CD14-positive monocyte (primary cell): ENCODE results near the gene KRTAP2-1. TPM values are rescaled to one million over a fixed set of nuclear protein-coding genes. Genes with fewer than 3 reads are reported as not detected.

Source experiments
- DNase-seq, 3 donors: peaks; one replicate each; pipeline ENCODE4 v3.0.0-alpha.2; 2011 to 2022
- H2AFZ ChIP-seq: 2 replicates; pipeline ENCODE4 v1.6.0; 2012; ENCODE audit warnings: mild to moderate bottlenecking, low read depth, low read length, inconsistent platforms; ENCODE audit not compliant: insufficient read depth, poor library complexity, severe bottlenecking
- H3K27ac ChIP-seq, 2 donors: 1 replicate in 1 of 2; 2 replicates in 1 of 2; pipeline ENCODE4 v1.5.1; 2012 to 2013; ENCODE audit warnings: low read length in 2 of 2, control low read depth in 1 of 2, inconsistent platforms in 1 of 2, low read depth in 1 of 2, mild to moderate bottlenecking in 1 of 2
- H3K27me3 ChIP-seq, 2 donors: one replicate each; pipeline versions ENCODE4 v1.6.0 to v1.6.1; 2011 to 2013; ENCODE audit warnings: low read length in 2 of 2; ENCODE audit not compliant: control insufficient read depth in 2 of 2, insufficient read depth in 2 of 2
- H3K36me3 ChIP-seq, 2 donors: replicated peaks in 1 of 2; 1 replicate in 1 of 2; 2 replicates in 1 of 2; pipeline versions ENCODE4 v1.5.1 to v1.6.1; 2012 to 2013; ENCODE audit warnings: low read length in 2 of 2, control low read depth in 1 of 2, inconsistent platforms in 1 of 2, mild to moderate bottlenecking in 1 of 2; ENCODE audit not compliant: insufficient read depth in 2 of 2, control insufficient read depth in 1 of 2
- H3K4me1 ChIP-seq, 2 donors: 1 replicate in 1 of 2; 2 replicates in 1 of 2; pipeline versions ENCODE4 v1.5.1 to v1.6.1; 2012 to 2013; ENCODE audit warnings: low read length in 2 of 2, control low read depth in 1 of 2, inconsistent platforms in 1 of 2, mild to moderate bottlenecking in 1 of 2, moderate library complexity in 1 of 2; ENCODE audit not compliant: insufficient read depth in 2 of 2, control insufficient read depth in 1 of 2
- H3K4me2 ChIP-seq: replicated peaks from 2 replicates; pipeline ENCODE3; 2012; ENCODE audit warnings: low read length, moderate library complexity, mild to moderate bottlenecking; ENCODE audit not compliant: poor library complexity, severe bottlenecking; ENCODE audit errors: extremely low read depth
- H3K4me3 ChIP-seq, 3 experiments: fragments of 200-600 bp in 1 of 3; sonication (generic) in 1 of 3; replicated peaks in 1 of 3; 1 replicate in 2 of 3; 2 replicates in 1 of 3; pipeline ENCODE4 v1.5.1; 2011 to 2013; ENCODE audit warnings: low read length in 3 of 3, mild to moderate bottlenecking in 3 of 3, control low read depth in 2 of 3, low read depth in 2 of 3, inconsistent platforms in 1 of 3, moderate library complexity in 1 of 3
- H3K79me2 ChIP-seq: 2 replicates; pipeline ENCODE4 v1.6.0; 2012; ENCODE audit warnings: mild to moderate bottlenecking, control low read depth, inconsistent platforms, low read length, moderate library complexity; ENCODE audit not compliant: insufficient read depth
- H3K9ac ChIP-seq: 2 replicates; pipeline ENCODE4 v1.6.0; 2017; ENCODE audit warnings: low read length, mild to moderate bottlenecking; ENCODE audit not compliant: insufficient read depth, poor library complexity, severe bottlenecking
- H3K9me3 ChIP-seq, 2 donors: replicated peaks in 1 of 2; 1 replicate in 1 of 2; 2 replicates in 1 of 2; pipeline versions ENCODE4 v1.5.1 to v1.6.1; 2012 to 2013; ENCODE audit warnings: low read length in 2 of 2, control low read depth in 1 of 2; ENCODE audit not compliant: control insufficient read depth in 1 of 2, insufficient read depth in 1 of 2
- H4K20me1 ChIP-seq: 2 replicates; pipeline ENCODE4 v1.6.0; 2012; ENCODE audit warnings: mild to moderate bottlenecking, low read length, control low read depth, moderate library complexity; ENCODE audit not compliant: insufficient read depth
- H3K27ac Mint-ChIP-seq, 7 donors: one replicate each; pipeline ENCODE4 v1.8.0; 2020; ENCODE audit warnings: mild to moderate bottlenecking in 7 of 7, mixed read lengths in 7 of 7, moderate library complexity in 6 of 7, inconsistent platforms in 2 of 7
- H3K27me3 Mint-ChIP-seq, 3 donors: one replicate each; pipeline ENCODE4 v1.8.0; 2021 to 2022; ENCODE audit warnings: low read depth in 3 of 3, mild to moderate bottlenecking in 3 of 3, mixed read lengths in 3 of 3, moderate library complexity in 3 of 3, inconsistent platforms in 1 of 3
- H3K36me3 Mint-ChIP-seq, 2 donors: one replicate each; pipeline ENCODE4 v1.8.0; 2020; ENCODE audit warnings: mixed read lengths in 2 of 2, inconsistent platforms in 1 of 2, mild to moderate bottlenecking in 1 of 2
- H3K4me1 Mint-ChIP-seq: one replicate; pipeline ENCODE4 v1.8.0; 2020; ENCODE audit warnings: mild to moderate bottlenecking, mixed read lengths
- H3K4me3 Mint-ChIP-seq, 2 donors: one replicate each; pipeline ENCODE4 v1.8.0; 2020; ENCODE audit warnings: mild to moderate bottlenecking in 2 of 2, mixed read lengths in 2 of 2, moderate library complexity in 1 of 2
- H3K9me3 Mint-ChIP-seq, 7 donors: one replicate each; pipeline ENCODE4 v1.8.0; 2020 to 2022; ENCODE audit warnings: mixed read lengths in 7 of 7, mild to moderate bottlenecking in 6 of 7, moderate library complexity in 6 of 7, inconsistent platforms in 2 of 7
- CTCF ChIP-seq: fragments of 200-600 bp; IDR thresholded peaks from one replicate; pipeline ENCODE4 v1.8.0; 2022; ENCODE audit warnings: antibody characterized with exemption, mild to moderate bottlenecking
- WGBS: methylation state at CpG from one replicate; pipeline ENCODE4 v1.1.5; 2013; ENCODE audit warnings: missing lambda C conversion rate; ENCODE audit not compliant: insufficient coverage; 5-methylcytosine and 5-hydroxymethylcytosine counted together
- intact Hi-C, 2 donors: fragments of 100-400 bp; cut with micrococcal nuclease; formaldehyde crosslinking; loops; one replicate each; pipeline versions ENCODE4 v1.15.0 to v1.15.1; 2023
- polyA plus RNA-seq, 3 donors: library from polyadenylated mRNA; depleted of rRNA in 1 of 3; unstranded in 2 of 3; stranded (reverse) in 1 of 3; fragments of 300-500 nt in 2 of 3; fragments of >200 nt in 1 of 3; fragmentation: Illumina TruSeq in 2 of 3; gene quantifications; 1 replicate in 2 of 3; 2 replicates in 1 of 3; pipeline ENCODE4 v1.2.3, GENCODE V29; 2012 to 2021

The KRTAP2-1 gene
- polyA plus RNA-seq, 3 donors: not detected

- no peak overlapping the region for H3K27ac Mint-ChIP-seq
- H3K36me3 ChIP-seq: no peaks in the 10 kb centered on the region
- no peaks in the 10 kb centered on the region for H4K20me1 ChIP-seq
- intact Hi-C loops: no loop called here
- no peak overlapping the region for H3K4me3 ChIP-seq
- H3K4me1 Mint-ChIP-seq: no peaks in the 10 kb centered on the region
- H3K4me2 ChIP-seq: no peak overlapping the region
- DNase-seq: no peak
- no peak overlapping the region for H3K27ac ChIP-seq
- TF ChIP-seq CTCF: no peak
- no peak overlapping the region for H3K4me3 Mint-ChIP-seq
- H3K4me1 ChIP-seq: no peaks in the 10 kb centered on the region
- H3K79me2 ChIP-seq: no peaks in the 10 kb centered on the region
- H3K36me3 Mint-ChIP-seq: no peaks in the 10 kb centered on the region
- no peaks in the 10 kb centered on the region for H3K9me3 ChIP-seq
- H3K27me3 Mint-ChIP-seq: peaks cover 9 to 23% (median 12%) of the 10 kb centered on the region in 3 donors
- H2AFZ ChIP-seq: no peak overlapping the region
- no peak overlapping the region for H3K9ac ChIP-seq
- H3K27me3 ChIP-seq: peaks cover 2 to 7% of the 10 kb centered on the region in 2 donors
- peaks cover 0 to 5% (median 0%) of the 10 kb centered on the region in 7 donors for H3K9me3 Mint-ChIP-seq
These were observed 5.5 kb upstream of the KRTAP2-1 start for GRCh38 chr17:41052566-41052965.

- Histone ChIP-seq H3K9ac (no peak overlapping the region), H3K4me1 (no peaks in the 10 kb centered on the region), H3K27ac (no peak overlapping the region), H4K20me1 (no peaks in the 10 kb centered on the region), H3K4me2 (no peak overlapping the region), H3K27me3 (peaks cover 6 to 10% of the 10 kb centered on the region in 2 donors), H3K9me3 (no peaks in the 10 kb centered on the region), H3K4me3 (no peak overlapping the region), H3K79me2 (no peaks in the 10 kb centered on the region), H3K36me3 (no peaks in the 10 kb centered on the region), H2AFZ (no peak overlapping the region)
- intact Hi-C loops: no loop called here
- Mint-ChIP-seq H3K36me3 (no peaks in the 10 kb centered on the region), H3K4me3 (no peak overlapping the region), H3K27me3 (peaks cover 14 to 36% (median 20%) of the 10 kb centered on the region in 3 donors), H3K9me3 (peaks cover 0 to 4% (median 0%) of the 10 kb centered on the region in 7 donors), H3K27ac (no peak overlapping the region), H3K4me1 (no peaks in the 10 kb centered on the region)
- TF ChIP-seq CTCF: no peak
- DNase-seq: no peak
- whole genome bisulfite sequencing: 20% methylated on average over 1 of the region's 2 CpGs
These were observed 2.0 kb upstream of the KRTAP2-1 start for GRCh38 chr17:41049110-41049509.
